Myometrial cell (primary cell): ENCODE results near the gene PCGF3. TPM values are rescaled to one million over a fixed set of nuclear protein-coding genes. Genes with fewer than 3 reads are reported as not detected.

Experiments used
- total RNA-seq: library from RNA; depleted of rRNA; stranded (reverse); fragments of >200 nt; gene quantifications from 2 replicates; pipeline ENCODE4 v1.2.3, GENCODE V29; 2015

PCGF3 gene
- 34.6 and 50.2 TPM in 2 replicates for total RNA-seq

GRCh38 chr4:705278-706082 is at the start of gene PCGF3:
Gene PCGF3 (plus strand): TSS chr4:705832. CDS start chr4:733681, 27,849 bp downstream.

GRCh38 chr4:674172-675035 is 31.2 kb upstream of the PCGF3 start, which contains the start of the genes ATP5ME and MYL5:
Gene ATP5ME (minus strand): TSS chr4:674276. CDS start chr4:674247, 29 bp downstream.
Gene MYL5 (plus strand): TSS chr4:674542. CDS start chr4:678027, 3,485 bp downstream.

GRCh38 chr4:688854-689681 is 16.6 kb upstream of the PCGF3 start, which contains the start of gene SLC49A3:
Gene SLC49A3 (minus strand): TSS chr4:689151. CDS start chr4:689127, 24 bp downstream.

Other genes starting within 250 kb of the PCGF3 start
- gene ZNF721, start 206.7 kb upstream of the PCGF3 start, total RNA-seq: 5.3 and 6.1 TPM in 2 replicates
- 34.6 and 40.4 TPM in 2 replicates for gene PIGG, start 206.6 kb upstream of the PCGF3 start, total RNA-seq
- not detected in 2 replicates for gene TMEM271, start 129.5 kb upstream of the PCGF3 start, total RNA-seq
- not detected in 2 replicates for gene PDE6B, start 80.3 kb upstream of the PCGF3 start, total RNA-seq
- 64.0 and 176 TPM in 2 replicates for gene ATP5ME, start 31.6 kb upstream of the PCGF3 start, total RNA-seq
- 4.9 and 8.3 TPM in 2 replicates for gene MYL5, start 31.3 kb upstream of the PCGF3 start, total RNA-seq
- 0.29 and 1.9 TPM in 2 replicates for gene SLC49A3, start 16.7 kb upstream of the PCGF3 start, total RNA-seq
- 0.86 TPM in 1 of 2 replicates, not detected in the other for gene CPLX1, start 120.3 kb downstream of the PCGF3 start, total RNA-seq
- gene GAK, start 226.5 kb downstream of the PCGF3 start, total RNA-seq: 75.2 and 76.4 TPM in 2 replicates
- gene TMEM175, start 226.6 kb downstream of the PCGF3 start, total RNA-seq: 20.6 and 25.9 TPM in 2 replicates